ENCODE results near the gene JAZF1.

Gene JAZF1

GRCh38 chr7:28180364-28181147 lies at the start of gene JAZF1:
TSS of gene JAZF1 (minus strand) at chr7:28180795.
- Histone ChIP-seq H3K36me3 (ENCODE audit: insufficient read depth, low read length) (no peaks in the 10 kb centered on the region), H3K4me3 (ENCODE audit: low read depth, low read length) (peak within 1 kb of the TSS; percentile 93), H3K27ac (ENCODE audit: low read depth, low read length) (no peak within 1 kb of the TSS), H2AFZ (ENCODE audit: low read length, unreplicated experiment) (peak within 1 kb of the TSS; percentile 88), H3K27me3 (ENCODE audit: insufficient read depth, low read length) (no peaks in the 10 kb centered on the region), H3K4me1 (ENCODE audit: control insufficient read depth, insufficient read depth, low read length, unreplicated experiment) (peaks cover 30% of the 10 kb centered on the region), H3K79me2 (ENCODE audit: control insufficient read depth, insufficient read depth, low read length, unreplicated experiment) (peaks cover 36% of the 10 kb centered on the region)

DNA sequence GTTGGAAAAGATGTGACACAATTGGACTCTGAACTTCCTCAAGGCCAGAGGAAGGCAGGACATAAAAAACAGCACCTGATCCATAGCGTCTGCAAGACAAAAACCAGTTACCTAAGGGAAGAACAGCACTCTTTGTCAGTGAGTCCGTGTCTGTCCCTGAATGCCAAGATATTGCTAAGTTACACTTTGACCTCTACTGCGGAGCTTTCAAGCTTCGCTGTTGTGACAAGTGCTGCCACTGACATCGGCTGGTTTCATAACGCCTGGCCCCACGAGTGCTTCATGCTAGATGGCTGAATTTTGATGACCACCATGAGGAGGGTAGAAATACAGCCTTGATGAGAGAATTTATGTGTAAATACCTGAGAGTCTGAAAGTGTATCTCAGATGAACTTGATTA lies 49.7 kb upstream of the JAZF1 start:
- Histone ChIP-seq H3K27me3 (ENCODE audit: insufficient read depth, low read length) (no peaks in the 10 kb centered on the region), H3K36me3 (ENCODE audit: insufficient read depth, low read length) (no peaks in the 10 kb centered on the region), H3K4me1 (ENCODE audit: control insufficient read depth, insufficient read depth, low read length, unreplicated experiment) (no peaks in the 10 kb centered on the region), H2AFZ (ENCODE audit: low read length, unreplicated experiment) (no peak overlapping the region), H3K4me3 (ENCODE audit: low read depth, low read length) (no peak overlapping the region), H3K27ac (ENCODE audit: low read depth, low read length) (no peak overlapping the region), H3K79me2 (ENCODE audit: control insufficient read depth, insufficient read depth, low read length, unreplicated experiment) (no peaks in the 10 kb centered on the region)

DNA sequence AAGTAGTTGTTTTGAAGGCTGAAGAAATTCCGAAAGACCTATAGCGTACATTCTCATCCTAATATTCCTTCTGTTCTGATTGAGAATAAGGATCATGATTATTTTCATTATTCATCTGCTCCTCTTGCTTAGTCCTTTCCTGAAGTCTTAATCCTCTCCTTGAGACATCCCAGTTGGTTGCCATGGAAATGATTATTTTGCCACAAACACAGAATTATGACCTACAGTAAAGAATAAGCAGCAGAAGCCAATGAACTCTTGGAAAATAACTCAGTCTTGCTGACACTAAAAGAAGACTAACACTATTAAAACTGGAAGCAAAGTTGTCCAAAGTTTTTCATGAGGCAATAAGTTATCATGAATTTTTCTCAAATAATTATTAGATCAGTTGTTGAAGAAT lies 47.8 kb upstream of the JAZF1 start:
- Histone ChIP-seq H2AFZ (ENCODE audit: low read length, unreplicated experiment) (no peak overlapping the region), H3K27me3 (ENCODE audit: insufficient read depth, low read length) (no peaks in the 10 kb centered on the region), H3K4me1 (ENCODE audit: control insufficient read depth, insufficient read depth, low read length, unreplicated experiment) (no peaks in the 10 kb centered on the region), H3K4me3 (ENCODE audit: low read depth, low read length) (no peak overlapping the region), H3K27ac (ENCODE audit: low read depth, low read length) (no peak overlapping the region), H3K79me2 (ENCODE audit: control insufficient read depth, insufficient read depth, low read length, unreplicated experiment) (no peaks in the 10 kb centered on the region), H3K36me3 (ENCODE audit: insufficient read depth, low read length) (no peaks in the 10 kb centered on the region)

- no peak overlapping the region for H3K4me3 ChIP-seq (ENCODE audit: low read depth, low read length)
- H3K36me3 ChIP-seq (ENCODE audit: insufficient read depth, low read length), result no peaks in the 10 kb centered on the region
- no peaks in the 10 kb centered on the region for H3K4me1 ChIP-seq (ENCODE audit: control insufficient read depth, insufficient read depth, low read length, unreplicated experiment)
- H3K27ac ChIP-seq (ENCODE audit: low read depth, low read length), result no peak overlapping the region
- H2AFZ ChIP-seq (ENCODE audit: low read length, unreplicated experiment), result no peak overlapping the region
- 0 out of 2 replicates have a peak, but pooled peaks cover 3% of the 10 kb centered on the region for H3K27me3 ChIP-seq (ENCODE audit: insufficient read depth, low read length)
- H3K79me2 ChIP-seq (ENCODE audit: control insufficient read depth, insufficient read depth, low read length, unreplicated experiment), result no peaks in the 10 kb centered on the region
Measured at GRCh38 chr7:28226003-28226402, 45.4 kb upstream of the JAZF1 start.

DNA sequence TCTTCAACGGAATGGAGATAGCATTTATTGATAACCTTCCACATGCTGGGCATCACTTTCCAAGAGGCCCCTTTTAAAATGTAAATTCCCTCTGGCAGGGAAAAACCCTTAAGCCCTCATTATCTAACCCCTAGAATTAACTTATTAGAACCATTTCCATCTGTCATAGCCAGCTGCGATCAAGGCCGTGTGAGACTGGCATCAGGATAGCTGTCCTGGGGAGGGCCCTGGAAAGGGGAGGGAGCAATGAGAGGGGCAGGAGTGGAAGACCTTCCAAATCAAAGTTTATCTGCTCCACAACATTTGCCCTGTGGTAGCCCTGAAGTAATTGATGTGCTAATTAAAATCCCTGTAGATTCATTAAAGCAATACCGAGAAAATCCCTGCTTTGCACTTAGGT lies 45.0 kb upstream of the JAZF1 start:
- Histone ChIP-seq H3K79me2 (ENCODE audit: control insufficient read depth, insufficient read depth, low read length, unreplicated experiment) (no peaks in the 10 kb centered on the region), H3K4me1 (ENCODE audit: control insufficient read depth, insufficient read depth, low read length, unreplicated experiment) (no peaks in the 10 kb centered on the region), H2AFZ (ENCODE audit: low read length, unreplicated experiment) (no peak overlapping the region), H3K27me3 (ENCODE audit: insufficient read depth, low read length) (0 out of 2 replicates have a peak, but pooled peaks cover 3% of the 10 kb centered on the region), H3K27ac (ENCODE audit: low read depth, low read length) (no peak overlapping the region), H3K4me3 (ENCODE audit: low read depth, low read length) (no peak overlapping the region), H3K36me3 (ENCODE audit: insufficient read depth, low read length) (no peaks in the 10 kb centered on the region)

DNA sequence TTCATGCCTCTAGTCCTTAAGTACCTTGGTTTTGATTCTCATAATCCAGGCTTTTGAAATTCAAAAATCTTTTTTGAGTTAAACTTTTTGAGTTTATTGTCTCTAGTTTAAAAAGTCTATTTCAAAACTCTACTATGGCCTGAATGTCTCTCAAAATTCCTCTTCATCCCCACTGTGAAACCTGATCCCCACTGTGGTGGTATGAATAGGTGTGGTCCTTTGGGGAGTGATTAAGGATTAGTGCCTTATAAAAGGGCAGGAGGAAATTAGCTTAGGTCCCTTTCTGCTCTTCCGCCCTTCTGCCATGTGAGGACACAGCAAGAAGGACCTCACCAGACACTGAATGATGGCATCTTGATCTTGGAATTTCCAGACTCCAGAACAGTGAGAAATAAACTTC lies 44.1 kb upstream of the JAZF1 start:
- no peak overlapping the region for H3K4me3 ChIP-seq (ENCODE audit: low read depth, low read length)
- no peak overlapping the region for H2AFZ ChIP-seq (ENCODE audit: low read length, unreplicated experiment)
- no peak overlapping the region for H3K27ac ChIP-seq (ENCODE audit: low read depth, low read length)
- no peaks in the 10 kb centered on the region for H3K36me3 ChIP-seq (ENCODE audit: insufficient read depth, low read length)
- no peaks in the 10 kb centered on the region for H3K79me2 ChIP-seq (ENCODE audit: control insufficient read depth, insufficient read depth, low read length, unreplicated experiment)
- no peaks in the 10 kb centered on the region for H3K4me1 ChIP-seq (ENCODE audit: control insufficient read depth, insufficient read depth, low read length, unreplicated experiment)
- H3K27me3 ChIP-seq (ENCODE audit: insufficient read depth, low read length), result peaks cover 8% of the 10 kb centered on the region; the same call in 1 of the 2 replicates

GRCh38 chr7:28224172-28224571 lies 43.6 kb upstream of the JAZF1 start:
- Histone ChIP-seq H3K36me3 (ENCODE audit: insufficient read depth, low read length) (no peaks in the 10 kb centered on the region), H3K79me2 (ENCODE audit: control insufficient read depth, insufficient read depth, low read length, unreplicated experiment) (no peaks in the 10 kb centered on the region), H2AFZ (ENCODE audit: low read length, unreplicated experiment) (no peak overlapping the region), H3K4me1 (ENCODE audit: control insufficient read depth, insufficient read depth, low read length, unreplicated experiment) (no peaks in the 10 kb centered on the region), H3K4me3 (ENCODE audit: low read depth, low read length) (no peak overlapping the region), H3K27ac (ENCODE audit: low read depth, low read length) (no peak overlapping the region), H3K27me3 (ENCODE audit: insufficient read depth, low read length) (peaks cover 12% of the 10 kb centered on the region; the same call in 1 of the 2 replicates)

DNA sequence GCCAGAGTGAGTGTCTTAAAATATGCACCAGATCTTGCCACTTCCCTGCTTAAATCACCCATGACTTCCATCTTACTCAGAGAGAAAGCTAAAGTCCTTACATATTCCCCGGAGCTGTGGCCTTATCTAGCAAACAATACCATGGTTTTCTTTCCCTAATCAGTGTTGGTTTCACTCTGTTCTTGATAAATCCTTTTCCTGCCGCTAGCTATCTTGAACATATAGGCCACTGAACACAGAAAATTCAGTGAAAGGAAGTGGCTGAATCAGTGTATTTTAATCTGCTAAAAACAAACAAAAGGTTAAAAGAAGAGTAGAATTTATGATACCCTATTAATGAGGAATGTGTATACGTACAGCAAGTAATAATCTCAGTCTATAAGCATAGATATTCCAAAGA lies 42.0 kb upstream of the JAZF1 start:
- no peak overlapping the region for H3K4me3 ChIP-seq (ENCODE audit: low read depth, low read length)
- no peak overlapping the region for H3K27ac ChIP-seq (ENCODE audit: low read depth, low read length)
- no peak overlapping the region for H2AFZ ChIP-seq (ENCODE audit: low read length, unreplicated experiment)
- no peaks in the 10 kb centered on the region for H3K4me1 ChIP-seq (ENCODE audit: control insufficient read depth, insufficient read depth, low read length, unreplicated experiment)
- H3K79me2 ChIP-seq (ENCODE audit: control insufficient read depth, insufficient read depth, low read length, unreplicated experiment), result no peaks in the 10 kb centered on the region
- no peaks in the 10 kb centered on the region for H3K36me3 ChIP-seq (ENCODE audit: insufficient read depth, low read length)
- H3K27me3 ChIP-seq (ENCODE audit: insufficient read depth, low read length), result peaks cover 12% of the 10 kb centered on the region; the same call in 1 of the 2 replicates

DNA sequence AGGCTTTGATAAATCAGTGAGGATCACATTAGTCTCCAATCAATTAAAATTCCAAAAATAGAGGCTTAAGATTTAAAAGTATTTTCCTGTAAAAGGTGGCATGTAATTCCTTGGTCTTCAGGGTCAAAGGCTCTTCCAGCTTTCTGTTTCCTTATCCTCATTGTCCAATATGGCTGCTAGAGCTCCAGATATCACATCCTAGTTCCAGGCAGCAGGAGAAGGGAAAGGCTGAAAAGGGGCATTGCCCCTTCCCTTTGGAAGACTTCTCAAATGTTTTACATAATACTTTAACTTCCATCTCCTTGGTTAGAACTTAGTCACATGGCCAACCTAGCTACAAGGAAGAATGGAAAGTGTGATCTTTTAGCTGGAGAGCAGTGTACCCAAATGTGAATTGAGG lies 39.2 kb upstream of the JAZF1 start:
- Histone ChIP-seq H3K27ac (ENCODE audit: low read depth, low read length) (no peak overlapping the region), H3K36me3 (ENCODE audit: insufficient read depth, low read length) (no peaks in the 10 kb centered on the region), H2AFZ (ENCODE audit: low read length, unreplicated experiment) (no peak overlapping the region)

GRCh38 chr7:28217143-28217542 lies 36.5 kb upstream of the JAZF1 start:
- H2AFZ ChIP-seq (ENCODE audit: low read length, unreplicated experiment), result no peak overlapping the region
- H3K4me1 ChIP-seq (ENCODE audit: control insufficient read depth, insufficient read depth, low read length, unreplicated experiment), result no peaks in the 10 kb centered on the region
- H3K79me2 ChIP-seq (ENCODE audit: control insufficient read depth, insufficient read depth, low read length, unreplicated experiment), result no peaks in the 10 kb centered on the region
- H3K27ac ChIP-seq (ENCODE audit: low read depth, low read length), result no peak overlapping the region
- no peaks in the 10 kb centered on the region for H3K36me3 ChIP-seq (ENCODE audit: insufficient read depth, low read length)
- peaks cover 9% of the 10 kb centered on the region; the same call in 1 of the 2 replicates for H3K27me3 ChIP-seq (ENCODE audit: insufficient read depth, low read length)
- H3K4me3 ChIP-seq (ENCODE audit: low read depth, low read length), result no peak overlapping the region

More for the DNA sequence above, 39.2 kb upstream of the JAZF1 start:
- no peaks in the 10 kb centered on the region for H3K79me2 ChIP-seq (ENCODE audit: control insufficient read depth, insufficient read depth, low read length, unreplicated experiment)
- no peak overlapping the region for H3K4me3 ChIP-seq (ENCODE audit: low read depth, low read length)
- H3K27me3 ChIP-seq (ENCODE audit: insufficient read depth, low read length), result peaks cover 12% of the 10 kb centered on the region; the same call in 1 of the 2 replicates
- no peaks in the 10 kb centered on the region for H3K4me1 ChIP-seq (ENCODE audit: control insufficient read depth, insufficient read depth, low read length, unreplicated experiment)

DNA sequence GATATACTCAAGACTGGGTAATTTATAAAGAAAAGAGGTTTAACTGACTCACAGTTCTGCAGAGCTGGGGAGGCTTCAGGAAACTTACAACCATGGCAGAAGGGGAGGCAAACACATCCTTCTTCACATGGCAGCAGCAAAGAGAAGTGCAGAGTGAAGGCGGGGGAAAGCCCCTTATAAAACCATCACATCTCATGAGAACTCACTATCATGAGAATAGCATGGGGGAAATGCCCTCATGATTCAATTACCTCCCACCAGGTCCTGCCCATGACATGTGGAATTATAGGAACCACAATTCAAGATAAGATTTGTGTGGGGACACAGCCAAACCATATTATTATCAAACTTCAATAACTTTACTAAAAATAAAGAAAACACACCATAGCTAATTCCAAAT lies 30.4 kb upstream of the JAZF1 start:
- Histone ChIP-seq H3K4me1 (ENCODE audit: control insufficient read depth, insufficient read depth, low read length, unreplicated experiment) (peaks cover 21% of the 10 kb centered on the region), H2AFZ (ENCODE audit: low read length, unreplicated experiment) (no peak overlapping the region), H3K4me3 (ENCODE audit: low read depth, low read length) (no peak overlapping the region), H3K27me3 (ENCODE audit: insufficient read depth, low read length) (no peaks in the 10 kb centered on the region), H3K27ac (ENCODE audit: low read depth, low read length) (peak overlapping the region; percentile 11; the same call in 1 of the 2 replicates), H3K79me2 (ENCODE audit: control insufficient read depth, insufficient read depth, low read length, unreplicated experiment) (no peaks in the 10 kb centered on the region), H3K36me3 (ENCODE audit: insufficient read depth, low read length) (no peaks in the 10 kb centered on the region)
